ENCODE data around the gene GPATCH8. TPM values are rescaled to one million over a fixed set of nuclear protein-coding genes. Genes with fewer than 3 reads are reported as not detected.

The GPATCH8 gene
- total and polyA plus RNA-seq, 10 of the 15 experiments (the other 5 are each of a cell fraction or from before 2014, with no cell fraction given), result 11.7 to 45.1 (median 21.3) TPM

DNA sequence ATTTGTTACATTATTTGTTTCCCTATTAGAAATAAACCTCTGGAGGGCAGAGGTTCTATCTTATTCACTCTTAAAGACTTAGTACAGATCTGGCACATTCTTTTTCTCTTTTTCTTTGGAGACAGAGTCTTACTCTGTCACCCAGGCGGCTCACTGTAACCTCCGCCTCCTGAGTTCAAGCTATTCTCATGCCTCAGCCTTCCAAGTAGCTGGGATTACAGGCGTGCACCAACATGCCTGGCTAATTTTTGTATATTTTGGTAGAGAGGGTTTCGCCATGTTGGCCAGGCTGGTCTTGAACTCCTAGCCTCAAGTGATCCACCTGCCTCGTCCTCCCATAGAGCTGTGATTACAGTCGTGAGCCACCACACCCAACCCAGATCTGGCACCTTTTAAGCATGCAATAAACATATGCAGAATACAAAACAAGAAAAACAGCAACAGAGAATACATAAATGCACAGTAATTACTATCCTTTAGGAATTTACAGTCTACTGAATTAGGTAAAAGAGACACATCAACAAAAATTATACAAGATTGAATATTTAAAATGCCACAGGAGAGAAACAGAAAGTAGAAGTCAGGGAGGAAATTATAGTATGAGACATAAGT lies 52.1 kb downstream of the GPATCH8 start (continued):
- no peak for TF ChIP-seq NBN (IDR thresholded peaks at IDR 0.05)

DNA sequence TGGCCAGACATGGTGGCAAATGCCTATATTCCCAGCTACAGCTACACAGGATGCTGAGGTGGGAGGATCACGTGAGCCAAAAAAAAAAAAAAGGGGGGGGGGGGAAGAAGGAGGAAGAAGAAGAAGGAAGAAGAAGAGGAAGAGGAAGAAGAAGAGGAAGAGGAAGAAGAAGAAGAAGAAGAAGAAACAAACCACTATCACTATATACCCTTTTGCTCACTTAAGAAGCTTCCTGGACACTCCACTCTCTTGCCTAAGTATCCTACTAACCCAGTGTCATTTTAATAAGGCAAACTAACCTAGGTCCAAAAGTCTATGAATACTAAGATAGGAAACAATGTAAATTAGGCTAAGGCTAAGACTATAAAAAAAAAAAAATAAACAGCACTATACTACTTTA lies 54.8 kb downstream of the GPATCH8 start:
- FAIRE-seq (no peak), DNase-seq (ENCODE audit: low read depth, low spot score) (no peak), ATAC-seq (no peak)
- H3K4me2 ChIP-seq (ENCODE audit: control insufficient read depth, insufficient read depth), result no peak overlapping the region
- ChIA-PET SMC1A (ENCODE audit: uncharacterized antibody, unreplicated experiment) (no interaction called here), RAD21 (ENCODE audit: unreplicated experiment) (no interaction called here), CTCF (interaction anchor here (0.8 to 2.1 kb wide), 2 partner anchors 9 to 75 kb away, joined by 3 to 8 read pairs; no protein-coding TSS in a partner anchor), POLR2A (no interaction called here)
- WGBS (ENCODE audit: insufficient coverage, insufficient replicate concordance, low lambda C conversion rate, missing lambda C conversion rate), result no CpG with 5 or more reads among the region's 1 CpG
- no peak overlapping the region for H3K27ac ChIP-seq (ENCODE audit: control insufficient read depth, insufficient read depth)
- H3K36me3 ChIP-seq (ENCODE audit: control insufficient read depth in 2 of 2, insufficient read depth in 2 of 2, low read length in 1 of 2), result peaks cover 0 to 3% of the 10 kb centered on the region in 2 experiments; a peak in 1 of 4 replicates
- H3K27me3 ChIP-seq (replicated peaks in 1 of 2; ENCODE audit: control insufficient read depth in 2 of 2, insufficient read depth in 2 of 2, low read length in 1 of 2), result no peaks in the 10 kb centered on the region
- intact Hi-C loops (cut with micrococcal nuclease; ENCODE audit: unreplicated experiment) (no loop called here), in situ Hi-C loops (cut with MboI) (no loop called here)
- H2AFZ ChIP-seq (ENCODE audit: control insufficient read depth, low read depth, low read length), result no peak overlapping the region
- TF ChIP-seq ZNF274 (IDR thresholded peaks at IDR 0.05; ENCODE audit: insufficient read depth, insufficient read length) (no peak), TARDBP (IDR thresholded peaks at IDR 0.05; ENCODE audit: borderline replicate concordance) (no peak), SMC3 (IDR thresholded peaks at IDR 0.05; ENCODE audit: borderline replicate concordance, low read length) (no peak)
- TF ChIP-seq, protein P1, sequence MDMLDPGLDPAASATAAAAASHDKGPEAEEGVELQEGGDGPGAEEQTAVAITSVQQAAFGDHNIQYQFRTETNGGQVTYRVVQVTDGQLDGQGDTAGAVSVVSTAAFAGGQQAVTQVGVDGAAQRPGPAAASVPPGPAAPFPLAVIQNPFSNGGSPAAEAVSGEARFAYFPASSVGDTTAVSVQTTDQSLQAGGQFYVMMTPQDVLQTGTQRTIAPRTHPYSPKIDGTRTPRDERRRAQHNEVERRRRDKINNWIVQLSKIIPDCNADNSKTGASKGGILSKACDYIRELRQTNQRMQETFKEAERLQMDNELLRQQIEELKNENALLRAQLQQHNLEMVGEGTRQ (IDR thresholded peaks at IDR 0.05; ENCODE audit: borderline replicate concordance, low read depth, low read length), result no peak
- no TSS peak for BruUV-seq (replicated peaks)
- H3K9me3 ChIP-seq (replicated peaks; ENCODE audit: control insufficient read depth, insufficient read depth, low read length), result no peaks in the 10 kb centered on the region; the same call in 2 of the 3 replicates
- no peak overlapping the region for H3K9ac ChIP-seq (ENCODE audit: control insufficient read depth, insufficient read depth, low read length)
- no peak overlapping the region for H3K4me3 ChIP-seq
- H4K20me1 ChIP-seq (ENCODE audit: control insufficient read depth, insufficient read depth), result no peaks in the 10 kb centered on the region
- no peaks in the 10 kb centered on the region for H3K4me1 ChIP-seq (ENCODE audit: control insufficient read depth, insufficient read depth, low read length)
- H3K79me2 ChIP-seq (ENCODE audit: control insufficient read depth, insufficient read depth, low read length), result no peaks in the 10 kb centered on the region; the same call in 1 of the 2 replicates

Measured in GM12878 (cell line).